Measurements from ENCODE around the gene CNEP1R1.

DNA sequence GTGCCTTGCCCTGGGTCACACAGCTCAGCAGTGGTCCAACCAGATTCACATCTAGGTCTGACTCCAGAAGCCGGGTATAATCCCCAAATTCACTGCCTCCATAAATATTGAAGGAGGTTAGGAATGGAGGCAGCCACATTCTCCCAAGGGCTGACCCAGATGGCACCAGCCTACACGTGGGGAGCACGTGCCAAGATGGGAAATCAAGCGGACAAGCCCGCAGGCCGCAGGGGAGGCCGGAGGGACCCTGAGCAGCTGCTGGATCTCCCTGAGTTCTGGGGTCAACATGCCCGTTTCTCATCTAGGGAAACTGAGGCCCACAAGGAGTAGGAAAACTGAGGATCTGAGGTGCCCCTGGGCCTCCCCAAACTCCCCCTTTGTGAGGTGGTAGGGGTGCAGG is 32.2 kb upstream of the CNEP1R1 start:
- TF ChIP-seq, protein P1, sequence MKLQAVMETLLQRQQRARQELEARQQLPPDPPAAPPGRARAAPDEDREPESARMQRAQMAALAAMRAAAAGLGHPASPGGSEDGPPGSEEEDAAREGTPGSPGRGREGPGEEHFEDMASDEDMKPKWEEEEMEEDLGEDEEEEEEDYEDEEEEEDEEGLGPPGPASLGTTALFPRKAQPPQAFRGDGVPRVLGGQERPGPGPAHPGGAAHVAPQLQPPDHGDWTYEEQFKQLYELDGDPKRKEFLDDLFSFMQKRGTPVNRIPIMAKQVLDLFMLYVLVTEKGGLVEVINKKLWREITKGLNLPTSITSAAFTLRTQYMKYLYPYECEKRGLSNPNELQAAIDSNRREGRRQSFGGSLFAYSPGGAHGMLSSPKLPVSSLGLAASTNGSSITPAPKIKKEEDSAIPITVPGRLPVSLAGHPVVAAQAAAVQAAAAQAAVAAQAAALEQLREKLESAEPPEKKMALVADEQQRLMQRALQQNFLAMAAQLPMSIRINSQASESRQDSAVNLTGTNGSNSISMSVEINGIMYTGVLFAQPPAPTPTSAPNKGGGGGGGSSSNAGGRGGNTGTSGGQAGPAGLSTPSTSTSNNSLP (IDR thresholded peaks at IDR 0.05; ENCODE audit: borderline replicate concordance, low read depth, low read length) = no peak
- no peak for TF ChIP-seq CCAR2 (IDR thresholded peaks at IDR 0.05; ENCODE audit: low read depth, low read length)
- TF ChIP-seq MXI1 (IDR thresholded peaks at IDR 0.05; ENCODE audit: low read depth, low read length) = no peak
- no peak for TF ChIP-seq POLR2A (conservative IDR thresholded peaks at IDR 0.05)
- TF ChIP-seq, protein P2, sequence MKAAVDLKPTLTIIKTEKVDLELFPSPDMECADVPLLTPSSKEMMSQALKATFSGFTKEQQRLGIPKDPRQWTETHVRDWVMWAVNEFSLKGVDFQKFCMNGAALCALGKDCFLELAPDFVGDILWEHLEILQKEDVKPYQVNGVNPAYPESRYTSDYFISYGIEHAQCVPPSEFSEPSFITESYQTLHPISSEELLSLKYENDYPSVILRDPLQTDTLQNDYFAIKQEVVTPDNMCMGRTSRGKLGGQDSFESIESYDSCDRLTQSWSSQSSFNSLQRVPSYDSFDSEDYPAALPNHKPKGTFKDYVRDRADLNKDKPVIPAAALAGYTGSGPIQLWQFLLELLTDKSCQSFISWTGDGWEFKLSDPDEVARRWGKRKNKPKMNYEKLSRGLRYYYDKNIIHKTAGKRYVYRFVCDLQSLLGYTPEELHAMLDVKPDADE (conservative IDR thresholded peaks at IDR 0.05; ENCODE audit: control insufficient read depth, low read depth, low read length) = no peak
- no peak for TF ChIP-seq HCFC1 (IDR thresholded peaks at IDR 0.05; ENCODE audit: low read depth, low read length)
- TF ChIP-seq ZNF584 (CRISPR knock-in tag; IDR thresholded peaks at IDR 0.05; ENCODE audit: low read depth) = no peak
